Measurements from ENCODE around the gene CCDC57. TPM values are rescaled to one million over a fixed set of nuclear protein-coding genes. Genes with fewer than 3 reads are reported as not detected.

The CCDC57 gene
- total and polyA plus RNA-seq, 2 of the 8 experiments (the other 6 are each of a cell fraction or from before 2014, with no cell fraction given): 8.4 to 12.9 TPM

- TF ChIP-seq CHD7 (IDR thresholded peaks at IDR 0.05; ENCODE audit: insufficient replicate concordance, low read length) (no peak), HDAC6 (IDR thresholded peaks at IDR 0.05; ENCODE audit: low read depth, low read length) (no peak), POLR2AphosphoS5 (IDR thresholded peaks at IDR 0.05; ENCODE audit: low read depth, low read length) (no peak), SIRT6 (IDR thresholded peaks at IDR 0.05; ENCODE audit: low read length) (no peak)
These were observed 20.5 kb upstream of the CCDC57 start (continued) for GRCh38 chr17:82232876-82233785.
